OCI-LY1 (cell line): Measurements from ENCODE around the gene POU6F2.

Experiments
- CTCF ChIP-seq: fragments of 200-600 bp; sonication (generic), shearing (Covaris generic); IDR thresholded peaks from 2 replicates; pipeline ENCODE4 v1.5.1; 2017; ENCODE audit warnings: mild to moderate bottlenecking, antibody characterized with exemption, low read length, moderate library complexity, mixed read lengths
- EZH2 ChIP-seq: fragments of 200-600 bp; sonication (generic), shearing (Covaris generic); IDR thresholded peaks from 2 replicates; pipeline ENCODE4 v1.8.0; 2017; ENCODE audit warnings: borderline replicate concordance, mixed run types, mild to moderate bottlenecking, antibody characterized with exemption, low read length, moderate library complexity, mixed read lengths

GRCh38 chr7:39016609-39017008 is 38.9 kb downstream of the POU6F2 start:
- TF ChIP-seq CTCF (no peak), EZH2 (no peak)
